GM12864 (cell line): ENCODE measurements around the gene USH1G.

ENCODE experiments used
- DNase-seq: peaks from one replicate; pipeline ENCODE4 v3.0.0-alpha.2; 2011; ENCODE audit warnings: low read depth
- H3K4me3 ChIP-seq: 2 replicates; pipeline ENCODE4 v1.5.1; 2011; ENCODE audit warnings: mild to moderate bottlenecking, low read depth, low read length, control low read depth
- TF ChIP-seq, protein P1 (sequence below): IDR thresholded peaks from 2 replicates; pipeline ENCODE4 v1.5.1; 2011; ENCODE audit warnings: low read depth, mild to moderate bottlenecking, moderate library complexity, low read length, control low read depth, inconsistent platforms; ENCODE audit errors: missing control alignments

Gene USH1G

DNA sequence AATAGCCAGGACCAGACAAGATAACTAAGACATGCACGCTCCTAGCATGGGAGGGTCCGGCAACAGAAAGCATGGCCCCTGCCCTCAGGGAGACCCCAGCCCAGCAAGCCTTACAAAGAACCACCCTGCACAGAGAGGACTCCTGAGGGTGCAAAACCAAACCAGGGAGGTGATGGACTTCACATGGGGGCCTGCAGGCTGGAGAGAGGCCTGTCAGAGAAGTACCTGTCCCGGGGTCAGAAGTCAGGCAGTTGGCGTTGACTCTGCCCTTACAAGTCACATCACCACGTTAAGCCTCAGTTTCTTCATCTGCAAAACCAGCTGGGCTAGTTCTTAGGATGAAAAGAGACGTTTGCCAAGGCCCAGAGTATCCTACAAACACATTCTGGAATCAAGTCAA is 5.7 kb upstream of the USH1G start:
- TF ChIP-seq, protein P1, sequence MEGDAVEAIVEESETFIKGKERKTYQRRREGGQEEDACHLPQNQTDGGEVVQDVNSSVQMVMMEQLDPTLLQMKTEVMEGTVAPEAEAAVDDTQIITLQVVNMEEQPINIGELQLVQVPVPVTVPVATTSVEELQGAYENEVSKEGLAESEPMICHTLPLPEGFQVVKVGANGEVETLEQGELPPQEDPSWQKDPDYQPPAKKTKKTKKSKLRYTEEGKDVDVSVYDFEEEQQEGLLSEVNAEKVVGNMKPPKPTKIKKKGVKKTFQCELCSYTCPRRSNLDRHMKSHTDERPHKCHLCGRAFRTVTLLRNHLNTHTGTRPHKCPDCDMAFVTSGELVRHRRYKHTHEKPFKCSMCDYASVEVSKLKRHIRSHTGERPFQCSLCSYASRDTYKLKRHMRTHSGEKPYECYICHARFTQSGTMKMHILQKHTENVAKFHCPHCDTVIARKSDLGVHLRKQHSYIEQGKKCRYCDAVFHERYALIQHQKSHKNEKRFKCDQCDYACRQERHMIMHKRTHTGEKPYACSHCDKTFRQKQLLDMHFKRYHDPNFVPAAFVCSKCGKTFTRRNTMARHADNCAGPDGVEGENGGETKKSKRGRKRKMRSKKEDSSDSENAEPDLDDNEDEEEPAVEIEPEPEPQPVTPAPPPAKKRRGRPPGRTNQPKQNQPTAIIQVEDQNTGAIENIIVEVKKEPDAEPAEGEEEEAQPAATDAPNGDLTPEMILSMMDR: no peak
- no peak overlapping the region for H3K4me3 ChIP-seq
- no peak for DNase-seq

DNA sequence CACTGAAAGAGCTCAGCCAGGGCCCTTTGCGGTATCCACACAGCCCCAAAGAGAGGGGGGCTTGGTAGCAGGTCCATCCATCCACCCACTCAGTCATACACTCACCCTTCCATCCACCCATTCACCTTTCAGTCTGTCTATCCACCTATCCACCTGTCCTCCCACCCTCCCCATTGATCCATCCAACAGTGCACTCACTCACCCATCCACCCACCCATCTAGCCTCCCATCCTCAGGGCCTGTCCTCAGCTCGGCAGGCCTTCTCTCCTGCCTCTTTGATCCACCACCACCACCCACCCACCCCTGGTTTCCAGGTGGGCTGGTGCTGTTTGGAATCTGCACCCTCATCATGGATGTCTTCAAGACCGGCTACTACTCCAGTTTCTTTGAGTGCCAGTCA is 2.2 kb upstream of the USH1G start:
- DNase-seq: no peak
- no peak overlapping the region for H3K4me3 ChIP-seq
- TF ChIP-seq, protein P1: no peak

DNA sequence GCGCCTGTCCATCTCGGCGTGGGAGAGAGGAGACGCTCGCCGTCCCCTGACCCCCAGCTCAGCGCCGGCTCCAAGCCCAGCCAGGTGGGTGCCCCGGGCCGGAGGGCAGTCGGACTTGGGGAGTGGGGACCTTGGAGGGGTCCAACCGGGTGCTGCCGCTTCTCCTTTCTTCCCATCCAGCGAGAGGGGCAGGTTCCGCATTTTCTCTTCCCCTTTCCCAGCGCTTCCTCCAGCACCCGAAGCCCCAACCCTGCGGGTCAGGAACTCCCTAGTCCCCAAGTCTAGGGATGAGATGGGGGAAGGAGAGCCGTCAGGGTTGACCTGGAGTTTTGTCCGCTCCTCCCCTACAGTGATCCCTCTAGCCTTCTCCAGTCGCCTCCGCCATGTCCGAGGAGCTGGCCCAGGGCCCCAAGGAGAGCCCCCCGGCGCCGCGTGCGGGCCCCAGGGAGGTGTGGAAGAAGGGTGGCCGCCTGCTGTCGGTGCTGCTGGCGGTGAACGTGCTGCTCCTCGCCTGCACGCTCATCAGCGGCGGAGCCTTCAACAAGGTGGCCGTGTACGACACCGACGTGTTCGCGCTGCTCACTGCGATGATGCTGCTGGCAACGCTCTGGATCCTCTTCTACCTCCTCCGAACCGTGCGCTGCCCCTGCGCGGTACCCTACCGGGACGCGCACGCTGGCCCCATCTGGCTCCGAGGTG is 1.3 kb upstream of the USH1G start, which contains the start of gene OTOP2:
Gene OTOP2 (plus strand): TSS at position 24 of the 699 bp plus-strand sequence. CDS start 360 bp downstream, at position 384.
- TF ChIP-seq, protein P1: no peak
- no peak for DNase-seq
- no peak within 1 kb of the TSS for H3K4me3 ChIP-seq

DNA sequence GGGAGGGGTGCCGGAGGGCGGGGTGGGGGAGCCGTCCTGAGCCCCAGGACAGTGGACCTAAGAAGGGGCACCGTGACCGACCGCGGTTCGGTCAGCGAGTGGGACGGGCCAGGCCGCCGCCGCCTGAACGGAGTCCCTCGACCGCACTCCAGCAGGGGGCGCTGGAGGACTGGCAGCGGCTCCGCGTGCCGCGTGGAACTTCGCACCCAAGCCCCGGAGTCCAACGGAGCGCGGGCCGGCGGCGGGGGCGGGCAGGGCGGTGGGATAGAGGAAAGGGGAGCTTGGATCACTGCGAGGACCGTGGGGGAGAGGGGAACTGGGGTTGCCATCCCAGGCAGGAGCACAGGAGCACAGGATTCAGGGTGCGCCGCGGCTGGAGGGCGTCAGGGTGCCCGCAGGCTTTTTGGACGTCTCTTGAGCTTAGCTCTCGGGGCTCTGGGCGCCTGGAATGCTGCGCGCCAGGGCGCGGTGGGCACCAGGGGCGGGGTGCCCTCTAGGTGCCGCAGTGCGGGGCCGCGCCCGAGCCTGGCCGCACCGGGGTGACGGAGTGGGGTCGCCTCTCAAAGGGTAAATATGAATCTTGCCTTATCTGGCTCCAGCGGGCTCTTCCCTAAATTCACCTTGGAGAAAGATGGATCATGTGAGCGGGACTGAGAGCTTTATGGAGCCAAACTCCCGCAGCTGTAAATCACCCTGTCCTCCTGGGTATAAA is 639 bp upstream of the USH1G start:
- no peak overlapping the region for H3K4me3 ChIP-seq
- no peak for DNase-seq
- TF ChIP-seq, protein P1: peak; percentile 80

DNA sequence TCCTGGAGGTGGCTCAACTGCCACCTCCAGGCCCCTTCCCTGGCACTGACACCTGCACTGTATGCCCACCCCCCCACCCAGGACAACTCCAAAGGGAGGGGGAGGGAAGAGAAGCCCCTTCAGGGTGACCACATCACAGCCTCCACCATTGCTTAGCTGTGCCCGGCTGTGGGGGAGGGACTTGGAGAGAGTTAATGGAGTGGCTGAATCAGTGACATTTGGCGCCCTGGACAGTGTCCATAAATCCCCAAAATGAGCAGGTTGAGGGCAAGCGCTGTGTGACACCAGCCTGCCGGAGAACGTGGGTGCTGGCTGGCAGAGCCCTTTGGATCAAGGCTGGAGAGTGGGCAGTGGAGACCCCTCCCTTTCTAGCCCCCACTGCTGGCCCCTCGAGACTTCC is 883 bp downstream of the USH1G start:
- DNase-seq: no peak
- no peak overlapping the region for H3K4me3 ChIP-seq
- TF ChIP-seq, protein P1: no peak

DNA sequence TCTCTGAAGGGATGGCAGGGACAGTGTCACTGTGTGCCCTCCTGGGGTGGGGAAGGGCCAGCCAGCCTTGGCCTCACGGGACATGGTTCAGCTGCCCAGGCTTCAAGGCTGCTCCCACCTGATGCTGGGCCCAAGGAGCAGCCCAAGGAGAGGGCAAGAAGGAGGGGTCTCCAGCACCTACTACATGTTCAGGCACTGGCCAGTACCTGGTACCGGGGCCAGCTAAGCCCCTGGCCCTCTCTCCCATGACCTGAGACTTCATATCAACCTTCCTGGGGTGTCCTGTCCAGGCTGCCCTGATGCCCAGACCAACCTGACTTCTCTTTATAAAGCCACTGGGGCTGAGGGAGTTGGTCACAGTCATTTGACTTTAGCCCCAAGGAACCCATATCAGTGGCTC is 1.3 kb downstream of the USH1G start:
- no peak for DNase-seq
- no peak overlapping the region for H3K4me3 ChIP-seq
- TF ChIP-seq, protein P1: no peak
